Measurements from ENCODE around the gene SEC24A.
"Not testable (repeated sequence)": the region's sequence is repeated elsewhere in the genome, so short reads cannot be mapped to it uniquely, and the experiment has no call there.

SEC24A gene

GRCh38 chr5:134650660-134651059 is 2.1 kb downstream of the SEC24A start:
- not testable (repeated sequence) for DNase-seq (ENCODE audit: low read depth)

GRCh38 chr5:134651531-134651930 is 2.9 kb downstream of the SEC24A start:
- no peak for DNase-seq (ENCODE audit: low read depth)

GRCh38 chr5:134656690-134657089 is 8.1 kb downstream of the SEC24A start:
- DNase-seq (ENCODE audit: low read depth): no peak

GRCh38 chr5:134659456-134659855 is 10.9 kb downstream of the SEC24A start:
- DNase-seq (ENCODE audit: low read depth): no peak

GRCh38 chr5:134659922-134660321 is 11.3 kb downstream of the SEC24A start:
- no peak for DNase-seq (ENCODE audit: low read depth)

- no peak for DNase-seq (ENCODE audit: low read depth)
Observed at GRCh38 chr5:134662971-134663370, 14.4 kb downstream of the SEC24A start.

GRCh38 chr5:134664448-134664847 is 15.9 kb downstream of the SEC24A start:
- no peak for DNase-seq (ENCODE audit: low read depth)

GRCh38 chr5:134673546-134673945 is 25.0 kb downstream of the SEC24A start:
- not testable (repeated sequence) for DNase-seq (ENCODE audit: low read depth)

- not testable (repeated sequence) for DNase-seq (ENCODE audit: low read depth)
Observed at GRCh38 chr5:134677357-134677756, 28.8 kb downstream of the SEC24A start.

GRCh38 chr5:134690144-134690543 is 41.6 kb downstream of the SEC24A start:
- not testable (repeated sequence) for DNase-seq (ENCODE audit: low read depth)

GRCh38 chr5:134692722-134693121 is 44.1 kb downstream of the SEC24A start:
- DNase-seq (ENCODE audit: low read depth): no peak

- DNase-seq (ENCODE audit: low read depth): no peak
Observed at GRCh38 chr5:134708301-134708700, 59.7 kb downstream of the SEC24A start.

- no peak for DNase-seq (ENCODE audit: low read depth)
Observed at GRCh38 chr5:134714120-134714519, 65.5 kb downstream of the SEC24A start.

GRCh38 chr5:134714541-134714940 is 66.0 kb downstream of the SEC24A start:
- no peak for DNase-seq (ENCODE audit: low read depth)

GRCh38 chr5:134715466-134715865 is 66.9 kb downstream of the SEC24A start:
- DNase-seq (ENCODE audit: low read depth): not testable (repeated sequence)

GRCh38 chr5:134724872-134725271 is 76.3 kb downstream of the SEC24A start:
- DNase-seq (ENCODE audit: low read depth): no peak

GRCh38 chr5:134732819-134733218 is 84.2 kb downstream of the SEC24A start:
- no peak for DNase-seq (ENCODE audit: low read depth)

- no peak for DNase-seq (ENCODE audit: low read depth)
Observed at GRCh38 chr5:134735243-134735642, 86.7 kb downstream of the SEC24A start.

GRCh38 chr5:134736173-134736812 is 87.7 kb downstream of the SEC24A start:
- no peak for DNase-seq (ENCODE audit: low read depth)

GRCh38 chr5:134738133-134738962 is 89.8 kb downstream of the SEC24A start, which contains the start of gene CAMLG:
TSS of gene CAMLG (plus strand) at chr5:134738548. CDS start at chr5:134738621, 73 bp downstream.
- DNase-seq (ENCODE audit: low read depth): peak; percentile 93

- no peak for DNase-seq (ENCODE audit: low read depth)
Observed at GRCh38 chr5:134738963-134739661, 90.5 kb downstream of the SEC24A start.

GRCh38 chr5:134741052-134741451 is 92.5 kb downstream of the SEC24A start:
- no peak for DNase-seq (ENCODE audit: low read depth)

- DNase-seq (ENCODE audit: low read depth): no peak
Observed at GRCh38 chr5:134742134-134742533, 93.5 kb downstream of the SEC24A start.
